Stimulated activated CD4-positive, alpha-beta T cell treated with anti-CD3 and anti-CD28 coated beads, Interleukin-1b, Interleukin-23, amount 100 ng/mL, for 24 hours (primary cell): ENCODE results near the gene VPS35.

ENCODE experiments used
- DNase-seq, 4 experiments: peaks; one replicate each; pipeline ENCODE4 v3.0.0-alpha.2; 2020; ENCODE audit warnings: low read depth in 4 of 4, low spot score in 1 of 4

Gene VPS35

DNA sequence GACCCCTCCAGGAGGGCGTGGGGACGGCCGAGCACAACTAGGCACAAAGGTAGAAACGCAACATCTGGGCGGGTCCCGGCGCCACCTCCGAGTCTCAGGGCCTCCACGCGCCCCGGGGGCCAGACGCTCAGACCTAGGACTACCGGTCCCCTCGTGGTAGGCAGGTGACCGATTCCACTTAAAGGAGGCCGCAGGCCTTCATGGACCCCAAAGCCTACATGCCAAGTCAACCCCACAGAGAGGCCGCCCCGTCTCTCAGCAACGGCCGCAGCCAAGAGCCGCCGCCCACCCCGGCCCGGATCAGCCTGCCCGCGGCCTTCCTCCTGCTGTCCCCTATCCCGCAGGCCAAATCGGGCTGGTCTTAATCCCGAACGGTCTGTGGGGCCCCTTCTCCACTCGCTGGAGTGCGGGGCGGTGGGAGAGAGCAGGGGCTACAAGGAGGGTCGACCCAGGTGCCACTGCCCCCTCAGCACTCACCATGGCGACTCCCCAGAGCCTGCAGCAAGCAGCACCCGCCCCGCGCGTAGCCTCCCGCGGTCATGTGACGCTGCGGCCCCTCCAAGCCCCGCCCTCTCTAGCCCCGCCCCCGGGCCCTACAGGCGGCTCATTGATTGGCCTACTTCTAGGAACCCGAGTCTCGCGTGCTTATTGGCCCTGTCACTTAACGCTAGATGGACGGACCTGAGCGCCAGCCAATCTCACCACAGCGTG, at the start of gene VPS35:
Gene VPS35 (minus strand): TSS at position 525 of the 711 bp plus-strand sequence. CDS start 45 bp downstream, at position 480.
- DNase-seq, result peak; percentile 97 to 100 (median 99)

DNA sequence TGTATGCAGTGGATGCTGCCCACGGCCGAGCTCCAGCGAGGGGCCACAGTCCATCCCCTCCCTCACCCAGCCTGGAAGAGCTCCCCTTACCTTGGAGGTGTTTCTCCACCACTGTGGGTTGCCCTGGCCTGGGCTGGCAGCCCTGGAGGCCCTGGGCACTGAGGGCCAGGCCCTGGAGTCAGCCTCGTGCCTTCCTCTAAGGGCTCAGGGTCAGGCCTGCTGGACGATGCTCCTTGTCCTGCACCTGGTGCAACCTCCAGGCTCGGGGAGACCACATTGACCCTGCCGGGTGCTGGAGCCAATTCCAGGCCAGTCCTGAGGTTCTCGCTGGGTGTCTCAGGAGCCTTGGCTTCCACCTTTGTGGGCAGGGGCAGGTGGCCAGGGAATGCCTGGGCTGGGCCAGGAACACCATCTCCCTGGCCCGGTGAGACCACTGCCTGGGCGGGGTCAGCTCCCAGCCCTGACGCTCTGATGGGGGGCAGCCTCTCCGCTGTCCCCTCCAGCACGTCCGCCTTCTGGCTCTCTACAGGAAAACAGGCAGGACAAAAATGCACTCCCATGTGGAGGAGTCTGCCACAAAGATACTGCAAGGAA, 48.7 kb upstream of the VPS35 start:
- no peak for DNase-seq

DNA sequence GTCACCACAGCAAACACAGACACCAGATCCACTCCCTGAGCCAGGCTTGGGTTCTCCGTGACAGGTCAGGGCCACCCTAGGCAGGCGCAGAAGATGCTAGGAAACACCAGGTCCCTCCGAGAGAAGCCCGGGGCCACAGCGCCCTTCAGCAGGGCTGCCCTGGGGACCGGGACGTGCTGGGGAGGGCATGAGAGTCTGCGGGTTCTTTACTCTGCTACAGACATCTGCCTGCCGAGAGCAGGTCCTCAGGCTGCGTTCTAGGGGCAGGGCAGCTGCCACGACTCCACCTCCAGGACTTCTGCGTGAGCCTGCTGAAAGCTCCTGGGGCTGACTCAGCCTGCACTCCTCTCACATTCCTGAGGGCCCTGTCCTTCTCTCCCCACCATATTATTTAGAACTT, 47.7 kb upstream of the VPS35 start:
- DNase-seq, result no peak

DNA sequence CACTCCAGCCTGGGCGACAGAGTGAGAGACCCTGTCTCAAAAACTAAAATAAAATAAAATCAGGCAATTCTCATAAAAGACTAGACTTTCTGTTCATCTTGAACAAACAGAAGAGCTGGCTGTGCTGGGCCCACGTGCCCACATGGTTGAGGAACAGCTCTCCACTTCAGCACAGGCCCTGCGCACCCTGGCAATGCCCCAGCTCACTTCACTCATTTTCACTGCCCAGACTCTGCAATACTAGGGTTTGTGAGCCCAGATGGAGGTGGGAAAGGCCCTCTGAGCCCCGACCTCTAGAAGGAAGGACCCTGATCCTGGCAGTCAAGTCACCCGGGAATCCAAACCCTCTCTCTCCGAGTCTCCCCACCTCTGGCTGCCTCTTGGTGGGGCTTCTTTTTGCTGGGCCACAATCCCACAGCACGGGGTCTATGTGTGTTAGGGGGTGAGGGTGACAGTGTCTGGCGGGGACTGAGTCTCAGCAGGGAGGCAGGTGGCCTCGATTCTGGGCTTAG, 44.4 kb upstream of the VPS35 start:
- no peak for DNase-seq

DNA sequence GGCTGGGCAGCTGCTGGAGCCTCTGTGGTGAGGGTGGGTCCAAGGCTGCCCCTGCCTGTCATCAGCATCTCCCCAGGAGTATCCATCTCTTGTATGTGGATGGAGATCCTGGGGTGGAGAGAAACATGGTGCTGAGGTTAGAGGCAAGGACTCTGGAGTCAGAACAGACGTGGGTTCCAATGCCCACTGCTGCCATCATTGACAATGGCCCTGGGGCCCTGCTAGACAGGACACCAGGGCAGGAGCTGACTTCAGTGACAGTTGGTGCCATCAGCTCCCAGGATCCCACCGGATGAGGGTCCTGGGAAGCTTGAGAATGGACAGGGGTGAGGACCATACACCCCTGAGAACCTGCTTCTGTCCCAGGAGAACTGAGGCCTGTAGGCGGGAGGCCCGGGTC, 43.6 kb upstream of the VPS35 start:
- no peak for DNase-seq

DNA sequence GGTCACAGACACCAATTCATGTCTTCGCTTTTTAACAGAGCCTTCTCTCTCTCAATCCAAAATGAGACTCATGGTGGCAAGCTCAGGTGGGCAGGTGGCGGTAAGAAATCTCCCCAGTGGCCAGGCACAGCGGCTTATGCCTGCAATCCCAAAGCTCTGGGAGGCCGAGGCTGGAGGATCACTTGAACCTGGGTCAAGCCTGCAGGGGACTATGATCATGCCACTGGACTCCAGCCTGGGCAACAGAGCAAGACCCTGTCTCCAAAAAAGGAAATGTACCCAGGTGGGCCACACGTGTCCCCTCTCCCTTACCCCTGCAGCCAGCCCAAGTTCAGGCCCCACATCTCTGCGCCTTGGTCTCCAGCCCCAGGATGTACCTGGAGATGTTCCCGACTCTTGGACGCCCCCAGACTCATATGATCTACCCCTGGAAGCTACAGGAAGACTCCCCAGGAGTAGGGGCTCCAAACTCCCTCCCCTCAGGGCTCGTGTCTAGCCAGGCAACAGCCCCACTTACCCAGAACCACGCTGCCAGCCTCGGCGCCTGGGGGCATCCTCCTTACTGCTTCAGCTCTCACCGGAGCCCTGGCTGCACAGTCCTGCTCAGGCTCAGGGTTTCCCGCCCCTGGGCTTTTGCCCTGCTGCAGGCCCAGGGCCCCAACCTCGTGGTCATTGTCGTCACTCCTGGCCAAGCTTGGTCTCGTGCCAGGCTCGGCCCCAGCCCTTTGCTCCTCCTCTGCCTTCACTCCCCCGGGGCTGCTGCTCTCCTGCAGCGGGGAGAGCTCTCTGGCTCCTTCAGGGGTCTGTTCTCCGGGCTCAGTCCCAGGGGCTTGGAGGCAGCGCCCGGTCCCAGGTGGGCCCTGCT, 42.9 kb upstream of the VPS35 start:
- no peak for DNase-seq

DNA sequence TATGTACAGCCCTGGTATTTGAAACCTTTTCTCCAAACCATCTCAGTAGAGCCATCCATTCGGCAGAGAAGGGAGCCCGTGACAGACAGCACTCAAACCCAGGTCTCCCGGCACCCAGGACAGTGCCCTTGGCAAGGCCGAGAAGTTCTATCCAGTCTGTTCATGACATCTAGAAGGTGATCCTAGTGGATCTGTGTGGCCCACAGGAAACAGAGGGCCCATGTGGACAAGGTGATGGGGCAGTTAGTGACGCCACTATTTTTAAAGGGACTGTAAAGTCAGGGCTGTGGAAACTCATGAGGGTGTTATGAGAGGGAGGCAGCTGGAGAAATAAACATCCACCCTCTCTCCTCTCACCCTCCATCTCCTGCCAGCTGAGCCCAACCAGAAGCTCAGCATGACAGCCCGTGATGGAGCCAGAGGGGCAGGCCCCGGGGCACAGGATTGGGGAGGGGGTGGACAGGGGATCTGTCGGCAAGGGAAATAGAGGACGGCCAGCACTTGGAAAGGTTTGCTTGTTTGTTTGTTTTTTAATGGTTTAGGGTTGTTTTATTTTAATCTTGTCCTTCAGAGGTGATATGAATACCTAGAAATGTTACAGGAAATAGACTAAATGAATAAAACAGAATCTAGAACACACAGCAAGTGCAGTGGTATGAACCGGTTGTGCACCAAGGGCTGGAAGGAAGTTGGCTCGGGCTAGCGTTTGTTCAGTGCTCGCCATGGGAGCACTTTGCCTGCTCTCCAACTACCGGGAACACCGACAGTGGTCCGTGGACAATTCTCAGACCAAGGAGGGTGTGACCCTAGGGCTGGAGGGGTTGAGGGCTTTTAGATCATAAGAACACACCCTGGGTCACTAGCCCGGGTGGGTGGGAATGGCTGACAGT, 42.1 kb upstream of the VPS35 start:
- no peak for DNase-seq

DNA sequence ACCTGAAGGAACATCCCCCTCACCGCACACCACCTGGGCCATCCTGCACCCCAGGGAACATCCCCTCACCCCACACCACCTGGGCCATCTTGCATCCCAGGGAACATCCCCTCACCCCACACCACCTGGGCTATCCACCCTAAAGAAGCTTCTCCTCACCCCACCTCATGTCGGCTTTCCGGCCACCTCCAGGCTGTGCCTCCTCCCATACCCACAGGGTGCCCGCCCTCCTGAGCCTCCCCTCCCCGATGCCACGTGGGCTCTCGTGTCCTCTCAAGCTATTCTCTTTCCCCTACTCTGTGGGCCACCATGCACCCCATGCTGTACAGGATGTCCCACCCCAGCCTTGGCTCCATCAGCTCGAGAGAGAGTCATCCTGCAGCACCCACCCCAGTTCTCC, 41.1 kb upstream of the VPS35 start:
- no peak for DNase-seq

DNA sequence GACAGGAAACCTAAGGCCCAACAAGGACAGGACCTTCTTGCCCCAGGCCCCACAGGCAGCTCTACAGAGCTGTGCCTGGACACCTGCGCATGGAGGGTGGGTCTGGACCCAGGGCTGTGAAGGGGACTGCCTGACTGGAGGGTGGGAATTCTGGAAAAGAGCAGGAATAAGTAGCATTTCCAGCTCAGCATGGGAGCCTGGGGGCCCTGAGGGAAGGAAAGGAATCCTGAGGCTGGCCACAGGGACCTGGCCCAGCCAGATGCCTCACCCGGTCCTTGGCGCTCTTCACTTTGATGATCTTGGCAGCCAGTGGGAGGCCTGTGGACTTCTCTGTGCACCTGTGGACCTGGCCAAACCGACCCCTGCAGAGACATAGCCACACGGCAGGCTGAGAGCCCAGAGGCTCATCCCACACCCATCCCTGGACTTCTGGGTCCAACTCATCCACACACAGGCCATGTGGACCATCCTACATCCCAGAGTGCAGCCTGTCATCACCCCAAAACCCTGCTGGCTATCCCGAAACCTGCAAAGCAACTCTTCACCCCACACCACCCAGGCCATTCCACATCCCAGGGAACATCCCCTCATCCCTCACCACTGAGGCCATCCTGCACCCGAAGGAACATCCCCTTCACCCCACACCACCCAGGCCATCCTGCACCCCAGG, 40.5 kb upstream of the VPS35 start:
- no peak for DNase-seq

DNA sequence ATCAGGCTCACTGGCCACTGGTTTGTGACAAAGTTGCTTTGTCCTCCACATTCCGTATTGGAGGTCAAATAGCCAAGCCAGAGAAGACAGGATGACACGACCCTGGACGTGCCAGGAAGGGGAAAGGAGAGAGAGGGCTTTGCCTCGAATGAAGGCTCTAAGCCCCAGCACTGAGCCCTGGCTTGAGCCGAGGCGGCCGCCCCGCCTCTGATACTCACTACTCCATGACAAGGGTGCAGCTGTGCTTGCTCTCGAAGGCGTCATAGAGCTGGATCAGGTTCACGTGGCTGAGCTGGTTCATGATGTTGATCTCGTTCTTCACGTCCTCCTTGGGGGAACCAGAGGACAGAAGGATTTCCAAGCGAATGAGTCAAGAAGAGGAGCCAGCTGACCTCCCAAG, 39.8 kb upstream of the VPS35 start:
- DNase-seq, result no peak

DNA sequence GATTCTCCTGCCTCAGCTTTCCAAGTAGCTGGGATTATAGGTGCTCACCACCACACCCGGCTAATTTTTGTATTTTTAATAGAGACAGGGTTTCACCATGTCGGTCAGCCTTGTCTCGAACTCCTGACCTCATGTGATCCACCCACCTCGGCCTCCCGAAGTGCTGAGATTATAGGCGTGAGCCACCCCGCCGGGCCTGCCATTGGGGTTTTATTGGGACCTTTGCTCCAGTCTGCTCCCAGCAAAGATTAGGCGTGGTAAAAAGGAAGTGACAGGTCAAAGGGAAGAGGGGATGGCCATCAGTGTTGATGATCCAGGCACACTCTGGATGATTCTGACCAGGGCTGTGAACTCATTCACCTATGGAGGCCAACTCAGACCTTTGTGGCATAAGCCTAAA, 38.7 kb upstream of the VPS35 start:
- DNase-seq, result no peak

DNA sequence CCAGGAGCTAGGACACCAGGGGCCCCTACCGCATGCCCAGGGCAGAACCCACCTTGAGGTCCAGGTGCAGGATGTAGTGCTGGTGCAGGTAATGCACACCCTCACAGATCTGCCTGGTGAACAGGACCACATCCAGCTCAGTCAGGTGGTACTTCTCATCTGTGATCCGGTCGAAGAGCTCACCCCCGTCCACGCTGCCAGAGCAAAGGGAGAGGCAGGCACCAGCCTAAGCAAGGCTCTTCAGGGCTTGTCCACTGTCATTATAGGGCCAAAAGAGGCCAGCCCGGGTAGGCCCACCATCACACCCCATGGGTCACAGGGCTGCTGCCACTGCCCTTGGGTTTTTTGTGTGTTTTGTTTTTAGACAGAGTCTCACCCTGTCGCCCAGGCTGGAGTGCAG, 38.2 kb upstream of the VPS35 start:
- DNase-seq, result no peak

DNA sequence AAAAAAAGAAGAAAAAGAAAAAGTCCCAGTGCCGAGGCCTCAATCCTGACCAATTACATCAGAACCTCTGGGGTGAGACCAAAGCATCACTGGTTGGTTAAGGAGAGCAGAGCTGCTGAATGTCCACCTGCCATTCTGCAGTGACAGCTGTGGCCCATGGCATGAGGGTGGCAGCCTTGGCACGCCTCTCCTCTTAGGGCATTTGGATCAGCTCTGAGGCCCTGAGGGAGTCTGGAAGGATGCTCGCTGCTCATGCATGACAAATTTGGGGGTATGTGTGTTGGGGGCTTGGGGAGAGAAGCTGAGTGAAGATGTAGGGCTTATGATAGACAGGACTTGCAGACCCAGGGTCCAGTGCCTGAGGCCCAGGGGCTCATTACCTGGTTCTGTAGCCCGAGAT, 32.9 kb upstream of the VPS35 start:
- DNase-seq, result no peak

DNA sequence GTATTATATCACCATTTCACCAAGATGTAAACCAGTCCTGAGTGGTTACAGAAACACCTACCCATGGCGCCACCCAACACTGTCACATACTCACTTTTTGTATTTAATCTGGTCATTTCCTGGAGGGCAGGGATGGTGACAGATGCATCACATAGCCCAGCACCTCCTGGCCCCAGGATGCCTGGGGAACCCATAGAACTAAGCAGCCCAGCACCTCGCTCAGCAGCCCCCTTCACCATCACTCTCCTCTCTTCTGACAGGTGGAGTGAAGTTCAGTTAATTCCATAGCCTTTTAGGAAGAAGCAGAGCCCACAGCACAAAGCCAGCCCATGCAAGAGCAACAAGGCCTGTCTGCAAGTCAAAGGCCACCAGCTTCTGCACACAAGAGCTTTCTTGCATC, 31.6 kb upstream of the VPS35 start:
- no peak for DNase-seq

DNA sequence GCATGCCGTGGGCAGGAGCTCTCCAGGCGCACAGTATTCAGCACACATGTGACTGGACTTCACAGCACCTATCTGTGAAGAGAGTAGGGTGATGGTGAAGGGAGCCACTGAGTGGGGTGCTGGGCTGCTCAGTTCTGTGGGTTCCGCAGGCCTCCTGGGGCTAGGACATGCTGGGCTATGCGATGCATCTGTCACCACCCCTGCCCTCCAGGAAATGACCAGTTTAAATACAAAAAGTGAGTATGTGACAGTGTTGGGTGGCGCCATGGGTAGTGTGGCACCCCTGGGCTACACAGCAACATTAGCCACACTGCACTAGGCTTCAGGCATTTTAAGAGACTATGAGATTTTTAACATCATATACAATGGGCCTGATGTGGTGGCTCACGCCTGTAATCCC, 30.6 kb upstream of the VPS35 start:
- DNase-seq, result no peak

DNA sequence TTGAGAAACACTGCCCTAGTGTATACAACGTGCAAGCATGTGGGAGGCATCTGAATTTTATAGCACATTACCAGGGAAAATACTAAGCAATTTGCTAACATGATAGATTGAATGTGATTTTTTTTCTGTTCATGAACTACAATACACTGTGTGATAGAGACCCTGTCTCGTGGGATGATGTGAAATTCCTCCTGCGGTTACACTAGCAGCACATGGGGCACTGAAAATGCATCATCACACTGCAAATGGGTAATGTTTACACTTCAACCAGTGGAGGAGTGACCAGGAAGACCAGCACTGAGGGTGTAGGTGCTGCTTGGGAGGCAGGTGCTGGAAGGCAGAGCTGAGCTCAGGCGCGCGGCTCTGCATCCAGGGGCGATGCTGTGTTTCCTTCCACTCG, 29.2 kb upstream of the VPS35 start:
- DNase-seq, result no peak

DNA sequence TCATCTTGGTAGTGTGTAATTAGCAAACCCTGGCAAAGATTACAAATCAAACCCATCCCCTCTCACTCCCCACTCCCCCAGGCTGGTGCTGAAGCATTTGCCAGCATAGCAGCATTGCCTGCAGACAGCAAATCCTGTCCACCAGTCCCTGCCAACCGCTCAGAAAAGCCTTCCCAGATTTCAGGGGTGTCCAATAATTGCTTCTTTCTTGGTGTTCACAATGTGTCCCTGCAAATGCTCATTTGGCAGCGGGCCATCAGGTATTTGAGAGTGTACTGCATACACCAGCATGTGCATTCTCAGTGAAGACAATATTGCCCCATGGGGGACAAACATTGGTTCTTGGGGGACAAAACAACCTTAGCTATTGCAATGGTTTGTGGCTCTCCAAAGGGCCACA, 28.7 kb upstream of the VPS35 start:
- DNase-seq, result no peak

DNA sequence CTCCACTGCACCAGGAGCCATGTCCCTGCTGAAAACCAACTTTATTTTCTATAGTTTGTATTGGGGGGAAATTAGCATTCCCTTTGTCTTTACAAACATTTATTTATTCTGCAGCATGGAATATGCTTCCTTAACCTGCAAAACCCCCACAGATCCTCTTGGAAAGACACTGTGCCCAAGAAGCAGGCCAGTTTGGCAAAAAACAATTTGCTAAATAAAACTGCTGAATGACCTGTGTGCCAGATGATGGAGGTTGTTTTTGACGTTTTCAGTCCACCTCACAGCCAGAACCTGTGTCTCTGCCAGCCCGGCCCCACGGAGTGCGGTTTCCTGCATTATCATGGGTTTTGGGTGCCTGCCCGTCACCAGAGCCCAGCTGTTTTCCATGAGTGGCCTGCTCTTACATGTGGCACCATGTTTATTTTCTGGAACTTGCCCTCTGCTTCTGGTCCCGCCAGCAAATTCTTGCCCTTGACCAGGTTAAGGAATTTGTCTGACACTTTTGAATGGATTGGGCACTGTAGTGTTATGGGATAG, 26.9 kb upstream of the VPS35 start:
- DNase-seq, result no peak

DNA sequence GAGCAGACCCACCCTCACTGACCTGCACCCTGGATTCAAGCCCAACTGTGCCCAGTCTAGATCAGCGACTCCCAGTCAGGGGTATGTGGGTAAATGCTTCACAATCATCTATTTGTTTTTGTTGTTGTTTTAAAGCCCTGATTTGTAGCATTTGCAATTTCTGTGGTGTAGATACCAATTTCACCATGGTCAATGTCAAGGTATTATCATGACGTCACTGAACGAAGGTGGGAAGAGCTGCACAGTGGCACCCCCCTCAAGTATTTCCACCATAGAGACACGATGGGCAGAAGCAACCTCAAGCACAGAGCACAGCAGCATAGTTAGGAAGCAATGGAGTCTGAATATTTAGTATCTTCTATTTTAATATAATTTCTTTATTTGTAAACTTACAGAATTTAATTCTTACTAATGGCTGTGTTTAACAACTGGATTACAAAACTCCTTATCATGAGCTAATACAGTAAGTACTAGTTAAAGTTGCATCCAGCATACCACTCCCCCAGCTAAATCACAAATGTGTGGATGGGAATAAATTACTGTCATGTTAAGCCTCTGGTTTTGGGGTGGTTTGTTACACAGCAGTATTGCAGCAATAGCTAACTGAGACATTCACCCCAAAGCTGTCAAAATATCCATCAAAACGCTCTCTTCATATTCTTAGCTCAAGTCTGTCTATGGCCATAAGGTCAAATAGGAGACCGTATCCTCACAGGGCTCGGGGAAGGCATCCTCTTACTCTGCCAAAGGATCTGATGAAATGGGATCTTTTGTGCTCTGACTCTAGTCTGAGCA, 26.0 kb upstream of the VPS35 start:
- DNase-seq, result no peak
